H54 (cell line): Measurements from ENCODE around the gene RBP3.
A peak's percentile ranks its signal among the peaks of the same experiment; 100 is the strongest.

Experiments
- DNase-seq: peaks from one replicate; pipeline ENCODE4 v3.0.0; 2011; ENCODE audit warnings: low spot score, mixed read lengths; ENCODE audit not compliant: insufficient read length
- FAIRE-seq: peaks from 3 replicates; lab custom pipeline; 2011; peaks lifted over from hg19 to GRCh38; lab: Jason Lieb, UNC
- POLR2A ChIP-seq: IDR thresholded peaks from 2 replicates; pipeline ENCODE4 v1.6.1; 2011; ENCODE audit warnings: low read depth, mild to moderate bottlenecking, low read length

Gene RBP3

DNA sequence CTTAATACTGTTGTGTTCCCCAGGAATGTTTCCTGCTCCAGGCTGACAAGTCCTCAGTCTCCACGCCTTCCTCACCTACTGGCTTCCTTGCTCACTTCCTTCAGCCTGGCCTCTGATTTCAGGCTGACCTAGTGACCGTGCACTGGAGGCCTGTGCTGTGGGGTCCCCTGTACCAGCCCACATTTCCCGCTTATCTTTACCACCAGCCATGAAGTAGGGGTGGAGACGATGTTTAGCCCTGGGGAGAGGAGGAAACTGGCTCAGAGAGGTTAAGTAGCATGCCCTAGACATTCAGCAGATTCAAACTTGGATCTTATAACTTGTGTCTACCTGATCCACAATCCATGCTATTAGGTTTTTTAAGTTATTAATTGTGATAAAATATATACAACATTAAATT is 40.7 kb downstream of the RBP3 start:
- no peak for DNase-seq
- no peak for TF ChIP-seq POLR2A
- no peak for FAIRE-seq

DNA sequence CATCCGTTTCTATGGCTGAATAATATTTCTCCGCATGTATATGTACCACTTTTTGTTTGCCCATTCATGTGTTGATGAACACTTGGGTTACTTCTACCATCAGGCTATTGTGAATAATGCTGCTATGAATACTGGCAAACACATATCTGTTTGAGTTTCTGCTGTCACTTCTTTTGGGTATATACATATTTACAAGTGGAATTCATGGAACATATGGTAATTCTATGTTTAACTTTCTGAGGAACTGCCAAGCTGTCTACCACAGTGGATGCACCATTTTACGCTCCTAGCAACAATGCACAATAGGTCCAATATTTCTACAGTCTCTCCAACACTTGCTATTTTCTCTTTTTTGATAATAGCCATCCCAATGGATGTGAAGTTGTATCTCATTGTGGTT is 41.5 kb downstream of the RBP3 start:
- no peak for FAIRE-seq
- TF ChIP-seq POLR2A: no peak
- DNase-seq: no peak

DNA sequence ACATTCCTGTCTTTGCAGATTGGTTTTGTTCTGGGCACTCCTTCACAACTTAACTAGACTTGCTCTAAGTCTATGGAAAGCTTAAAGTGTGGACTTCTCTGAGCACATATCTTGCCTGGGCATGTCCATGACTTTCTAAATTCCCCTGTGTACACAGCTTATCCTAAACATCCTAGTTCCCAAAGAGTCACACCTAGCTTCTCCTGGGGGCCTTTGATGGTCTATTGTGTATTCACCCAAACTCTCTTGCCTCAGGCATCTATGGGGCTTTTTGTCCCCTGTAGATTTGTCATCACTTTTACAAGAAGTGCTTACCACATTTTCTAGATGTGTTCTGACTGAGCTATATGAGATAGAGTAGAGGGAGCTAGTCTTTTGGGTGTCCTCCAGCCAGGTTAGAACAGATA is 48.2 kb downstream of the RBP3 start:
- DNase-seq (no peak), FAIRE-seq (no peak)
- no peak for TF ChIP-seq POLR2A

DNA sequence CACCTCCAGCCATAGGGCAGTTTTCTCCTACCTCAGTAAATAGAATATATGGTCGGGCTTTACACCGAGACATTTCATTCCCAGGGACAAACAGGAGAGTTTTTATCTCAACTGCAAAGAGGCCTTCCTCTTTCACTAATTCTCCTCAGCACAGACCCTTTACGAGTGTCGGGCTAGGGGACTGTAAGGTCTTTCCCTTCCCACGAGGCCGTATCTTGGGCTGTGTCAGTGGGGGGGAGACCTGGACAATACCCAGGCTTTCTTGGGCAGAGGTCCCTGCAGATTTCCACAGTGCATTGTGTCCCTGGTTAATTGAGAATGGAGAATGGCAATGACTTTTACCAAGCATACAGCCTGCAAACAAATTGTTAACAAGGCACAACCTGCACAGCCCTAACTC is 49.1 kb downstream of the RBP3 start:
- DNase-seq: no peak
- no peak for FAIRE-seq
- TF ChIP-seq POLR2A: no peak

- FAIRE-seq (no peak), DNase-seq (no peak)
- TF ChIP-seq POLR2A: no peak
Observed at GRCh38 chr10:47400251-47400650, 52.1 kb downstream of the RBP3 start.

GRCh38 chr10:47400786-47401185 is 52.6 kb downstream of the RBP3 start:
- no peak for TF ChIP-seq POLR2A
- FAIRE-seq (no peak), DNase-seq (no peak)

GRCh38 chr10:47401210-47401609 is 53.0 kb downstream of the RBP3 start:
- no peak for TF ChIP-seq POLR2A
- DNase-seq (no peak), FAIRE-seq (no peak)

- no peak for TF ChIP-seq POLR2A
- no peak for DNase-seq
- no peak for FAIRE-seq
Observed at GRCh38 chr10:47401874-47402640, 53.9 kb downstream of the RBP3 start.

GRCh38 chr10:47402641-47403301 is 54.6 kb downstream of the RBP3 start:
- FAIRE-seq (no peak), DNase-seq (peak; percentile 45)
- peak; percentile 8; the same call in 1 of the 2 replicates for TF ChIP-seq POLR2A

DNA sequence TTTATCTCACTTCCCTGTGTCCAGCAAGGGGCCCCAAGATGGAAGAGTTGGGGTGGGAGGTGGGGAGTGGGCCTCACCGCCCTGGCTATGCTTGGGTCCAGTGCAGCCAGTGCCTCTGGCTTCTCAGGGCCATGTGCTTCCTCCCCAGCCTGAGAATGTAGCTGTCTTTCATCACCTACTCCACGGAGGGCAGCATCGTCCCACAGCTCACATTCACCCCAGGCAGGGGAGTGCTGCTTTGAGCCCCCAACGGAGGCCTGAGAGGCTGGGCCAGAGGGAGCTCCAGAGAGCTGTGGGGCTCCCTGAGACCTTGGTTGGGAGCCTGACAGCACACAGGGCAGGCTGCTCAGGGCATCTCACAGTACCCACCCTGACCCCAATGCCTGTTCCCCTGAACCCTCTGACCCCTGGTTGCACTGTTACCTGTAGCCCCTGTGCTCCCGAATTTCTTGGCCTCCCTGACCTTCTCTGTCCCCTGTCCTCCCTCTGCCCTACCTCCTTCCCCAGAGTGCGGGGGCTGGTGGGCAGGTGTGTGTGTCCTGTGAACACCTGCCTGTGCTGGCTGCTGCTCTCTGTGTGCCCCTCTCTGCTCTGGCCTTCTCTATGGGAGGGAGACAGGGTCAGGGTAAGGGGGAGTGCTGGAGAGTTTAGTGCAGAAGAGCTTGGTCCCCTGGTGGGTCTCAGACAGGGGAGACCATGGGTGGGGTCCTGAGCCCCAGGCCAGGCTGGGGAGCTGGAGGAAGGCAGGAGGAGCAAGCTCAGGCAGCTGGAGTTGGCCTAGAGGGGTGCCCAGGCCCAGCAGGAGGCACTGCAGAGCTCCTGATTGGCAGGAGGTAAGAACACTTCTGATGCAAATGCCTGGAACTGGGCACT is 55.5 kb downstream of the RBP3 start:
- DNase-seq: no peak
- no peak for TF ChIP-seq POLR2A
- FAIRE-seq: no peak

DNA sequence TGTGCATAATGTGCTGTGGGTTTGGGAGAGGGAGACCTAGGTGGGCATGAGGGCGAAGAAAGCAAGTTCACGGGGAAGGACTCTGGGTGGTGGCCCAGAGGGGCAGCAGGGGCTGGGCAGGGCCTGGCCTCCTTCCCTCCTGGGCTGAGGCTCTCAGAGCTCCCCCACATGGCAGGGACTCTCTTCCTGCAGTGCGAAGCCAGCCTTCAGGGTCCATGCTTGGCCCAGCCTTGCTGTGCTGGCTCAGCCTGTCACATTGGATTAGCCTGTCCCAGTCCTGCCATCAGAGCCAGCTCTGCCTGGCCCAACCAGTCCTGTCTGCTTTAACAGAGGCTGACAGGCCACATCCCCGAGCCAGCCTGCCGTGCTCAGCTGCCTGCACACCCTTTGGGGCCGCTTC is 56.3 kb downstream of the RBP3 start:
- FAIRE-seq (no peak), DNase-seq (no peak)
- no peak for TF ChIP-seq POLR2A

- TF ChIP-seq POLR2A: no peak
- no peak for FAIRE-seq
- DNase-seq: no peak
Observed at GRCh38 chr10:47404937-47405336, 56.8 kb downstream of the RBP3 start.

DNA sequence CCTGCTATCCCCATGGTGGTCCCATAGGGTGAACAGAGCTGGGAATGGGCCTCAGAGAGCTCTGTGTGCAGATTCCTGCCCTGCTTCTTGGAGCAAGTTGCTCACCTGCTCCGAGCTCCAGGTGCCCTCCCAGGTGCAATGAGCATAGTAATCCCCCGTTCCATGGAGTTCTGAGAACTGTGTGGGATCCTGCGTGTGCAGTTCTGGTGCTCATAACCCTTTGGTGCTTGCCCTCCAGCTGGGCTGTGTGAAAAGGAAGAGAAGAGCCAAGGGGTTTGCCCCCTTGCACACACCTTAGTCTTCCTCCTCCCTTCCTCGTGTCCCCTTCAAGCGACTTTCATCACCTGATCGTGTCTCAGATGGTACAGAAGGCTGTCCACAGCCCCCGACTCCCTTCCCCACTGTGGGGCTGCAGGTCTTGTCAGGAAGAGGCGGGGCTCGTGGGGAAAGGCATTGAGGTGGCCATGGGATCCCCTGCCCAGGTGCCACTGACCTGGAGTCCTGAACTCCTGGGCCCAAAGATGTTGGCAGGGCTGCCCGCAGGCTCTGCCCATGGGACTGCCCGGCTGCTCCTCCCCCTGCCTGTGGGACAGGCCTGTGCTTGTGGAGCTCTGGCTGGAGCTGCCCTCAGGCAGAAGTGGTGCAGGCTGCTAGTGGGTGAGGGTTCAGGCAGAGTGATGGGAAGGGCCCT is 57.8 kb downstream of the RBP3 start:
- DNase-seq: no peak
- no peak for FAIRE-seq

More for the DNA sequence above, 57.8 kb downstream of the RBP3 start:
- no peak for TF ChIP-seq POLR2A
